ENCODE data around the gene CCDC179.

- no peak for TF ChIP-seq CTCF (IDR thresholded peaks at IDR 0.05)
- TF ChIP-seq POLR2A (IDR thresholded peaks at IDR 0.05): no peak
Observed at GRCh38 chr11:22878604-22879003, 18.3 kb upstream of the CCDC179 start.

Measured in lower leg skin (tissue), 3 donors.